ENCODE data around the gene BAG1.

Gene BAG1

DNA sequence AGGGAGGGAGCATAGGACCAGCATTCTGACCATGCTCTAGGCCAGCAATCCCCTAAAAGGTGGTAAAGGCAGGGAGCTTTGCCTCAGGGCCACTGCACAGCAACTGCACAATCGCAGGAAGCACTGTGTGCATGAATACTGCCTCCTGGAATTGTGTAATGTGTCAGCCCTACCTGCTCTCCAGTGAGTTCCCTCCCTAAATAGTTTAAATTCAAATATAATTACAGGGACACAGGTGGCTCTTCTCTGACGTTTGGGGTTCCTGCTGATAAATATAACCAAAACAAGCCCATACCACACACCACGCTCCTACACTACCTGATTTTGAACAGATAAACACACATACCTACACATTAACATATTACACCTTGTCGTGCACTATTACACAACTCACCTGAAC, 9.0 kb downstream of the BAG1 start:
- Histone ChIP-seq H3K9me3 (ENCODE audit: control insufficient read depth, insufficient read depth, low read length) (no peaks in the 10 kb centered on the region), H3F3A (ENCODE audit: control insufficient read depth, insufficient read depth) (0 out of 2 replicates have a peak, but pooled peaks cover 6% of the 10 kb centered on the region), H3K4me2 (ENCODE audit: low read length) (no peak overlapping the region), H3K36me3 (ENCODE audit: control insufficient read depth, low read length) (peaks cover 75% of the 10 kb centered on the region), H3K9me2 (replicated peaks; ENCODE audit: control insufficient read depth, low read length) (no peaks in the 10 kb centered on the region), H3K79me2 (ENCODE audit: control insufficient read depth, low read length) (peaks cover 18% of the 10 kb centered on the region), H3K27me3 (ENCODE audit: control insufficient read depth, low read length) (no peaks in the 10 kb centered on the region), H3K4me1 (ENCODE audit: control insufficient read depth, low read length) (peaks cover 2% of the 10 kb centered on the region; the same call in 1 of the 2 replicates), H3K4me3 (ENCODE audit: low read length) (no peak overlapping the region), H4K20me1 (ENCODE audit: control insufficient read depth, insufficient read depth, low read depth, low read length) (no peaks in the 10 kb centered on the region), H3K27ac (ENCODE audit: low read depth, low read length) (no peak overlapping the region)
- no peak for TF ChIP-seq EZH2phosphoT487 (IDR thresholded peaks at IDR 0.05; ENCODE audit: borderline replicate concordance, low read length)
- TF ChIP-seq, protein P1, sequence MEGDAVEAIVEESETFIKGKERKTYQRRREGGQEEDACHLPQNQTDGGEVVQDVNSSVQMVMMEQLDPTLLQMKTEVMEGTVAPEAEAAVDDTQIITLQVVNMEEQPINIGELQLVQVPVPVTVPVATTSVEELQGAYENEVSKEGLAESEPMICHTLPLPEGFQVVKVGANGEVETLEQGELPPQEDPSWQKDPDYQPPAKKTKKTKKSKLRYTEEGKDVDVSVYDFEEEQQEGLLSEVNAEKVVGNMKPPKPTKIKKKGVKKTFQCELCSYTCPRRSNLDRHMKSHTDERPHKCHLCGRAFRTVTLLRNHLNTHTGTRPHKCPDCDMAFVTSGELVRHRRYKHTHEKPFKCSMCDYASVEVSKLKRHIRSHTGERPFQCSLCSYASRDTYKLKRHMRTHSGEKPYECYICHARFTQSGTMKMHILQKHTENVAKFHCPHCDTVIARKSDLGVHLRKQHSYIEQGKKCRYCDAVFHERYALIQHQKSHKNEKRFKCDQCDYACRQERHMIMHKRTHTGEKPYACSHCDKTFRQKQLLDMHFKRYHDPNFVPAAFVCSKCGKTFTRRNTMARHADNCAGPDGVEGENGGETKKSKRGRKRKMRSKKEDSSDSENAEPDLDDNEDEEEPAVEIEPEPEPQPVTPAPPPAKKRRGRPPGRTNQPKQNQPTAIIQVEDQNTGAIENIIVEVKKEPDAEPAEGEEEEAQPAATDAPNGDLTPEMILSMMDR (IDR thresholded peaks at IDR 0.05; ENCODE audit: low read depth, low read length, poor library complexity, severe bottlenecking) = no peak

DNA sequence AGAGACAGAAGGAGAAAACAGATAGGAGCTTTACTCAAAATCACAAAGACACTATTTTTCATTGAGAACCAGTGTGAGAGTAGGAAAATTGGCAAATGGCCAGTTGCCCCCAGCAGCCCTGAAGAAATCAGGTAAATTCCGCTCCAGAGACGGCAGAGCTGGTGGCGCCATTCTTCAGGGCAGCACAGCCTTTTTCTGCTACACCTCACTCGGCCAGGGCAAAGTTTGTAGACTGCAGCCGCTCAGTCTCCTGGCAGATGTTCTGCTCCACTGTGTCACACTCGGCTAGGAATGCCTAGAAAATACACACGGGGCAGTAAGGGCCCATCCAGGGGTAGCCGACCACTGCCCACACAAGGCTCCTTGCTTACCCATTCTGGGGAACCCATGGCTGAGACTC, 9.5 kb downstream of the BAG1 start:
- Histone ChIP-seq H3K9me2 (replicated peaks; ENCODE audit: control insufficient read depth, low read length) (no peaks in the 10 kb centered on the region), H3K4me3 (ENCODE audit: low read length) (no peak overlapping the region), H3F3A (ENCODE audit: control insufficient read depth, insufficient read depth) (0 out of 2 replicates have a peak, but pooled peaks cover 6% of the 10 kb centered on the region), H3K4me2 (ENCODE audit: low read length) (no peak overlapping the region), H4K20me1 (ENCODE audit: control insufficient read depth, insufficient read depth, low read depth, low read length) (no peaks in the 10 kb centered on the region), H3K4me1 (ENCODE audit: control insufficient read depth, low read length) (peaks cover 6% of the 10 kb centered on the region), H3K36me3 (ENCODE audit: control insufficient read depth, low read length) (peaks cover 70% of the 10 kb centered on the region), H3K27ac (ENCODE audit: low read depth, low read length) (no peak overlapping the region), H3K79me2 (ENCODE audit: control insufficient read depth, low read length) (peaks cover 14% of the 10 kb centered on the region), H3K9me3 (ENCODE audit: control insufficient read depth, insufficient read depth, low read length) (no peaks in the 10 kb centered on the region), H3K27me3 (ENCODE audit: control insufficient read depth, low read length) (no peaks in the 10 kb centered on the region)
- TF ChIP-seq, protein P1 (IDR thresholded peaks at IDR 0.05; ENCODE audit: low read depth, low read length, poor library complexity, severe bottlenecking) = no peak
- TF ChIP-seq EZH2phosphoT487 (IDR thresholded peaks at IDR 0.05; ENCODE audit: borderline replicate concordance, low read length) = no peak

DNA sequence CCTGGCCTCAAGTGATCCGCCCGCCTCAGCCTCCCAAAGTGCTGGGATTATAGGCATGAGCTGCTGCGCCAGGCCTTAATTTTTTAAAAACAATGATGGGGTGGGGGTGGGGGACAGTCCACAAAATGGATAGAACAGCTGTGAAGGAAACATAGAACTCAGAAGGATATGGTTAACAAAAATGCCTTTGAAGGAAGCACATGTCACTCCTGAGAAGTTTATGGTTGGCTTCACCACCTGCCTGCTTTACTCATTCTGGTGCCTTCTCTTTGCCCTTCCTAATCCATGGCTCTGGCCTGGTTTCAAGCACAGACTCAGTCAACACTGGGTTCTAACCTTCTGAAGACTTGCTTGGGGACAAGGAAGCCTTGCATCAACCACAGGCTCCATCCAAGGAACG, 10.3 kb downstream of the BAG1 start:
- TF ChIP-seq, protein P1 (IDR thresholded peaks at IDR 0.05; ENCODE audit: low read depth, low read length, poor library complexity, severe bottlenecking) = no peak
- no peak for TF ChIP-seq EZH2phosphoT487 (IDR thresholded peaks at IDR 0.05; ENCODE audit: borderline replicate concordance, low read length)
- Histone ChIP-seq H3K27ac (ENCODE audit: low read depth, low read length) (no peak overlapping the region), H3K4me3 (ENCODE audit: low read length) (no peak overlapping the region), H3K9me3 (ENCODE audit: control insufficient read depth, insufficient read depth, low read length) (no peaks in the 10 kb centered on the region), H3F3A (ENCODE audit: control insufficient read depth, insufficient read depth) (0 out of 2 replicates have a peak, but pooled peaks cover 6% of the 10 kb centered on the region), H3K9me2 (replicated peaks; ENCODE audit: control insufficient read depth, low read length) (no peaks in the 10 kb centered on the region), H3K4me1 (ENCODE audit: control insufficient read depth, low read length) (peaks cover 14% of the 10 kb centered on the region), H4K20me1 (ENCODE audit: control insufficient read depth, insufficient read depth, low read depth, low read length) (no peaks in the 10 kb centered on the region), H3K79me2 (ENCODE audit: control insufficient read depth, low read length) (peaks cover 7% of the 10 kb centered on the region), H3K27me3 (ENCODE audit: control insufficient read depth, low read length) (no peaks in the 10 kb centered on the region), H3K36me3 (ENCODE audit: control insufficient read depth, low read length) (peaks cover 65% of the 10 kb centered on the region), H3K4me2 (ENCODE audit: low read length) (no peak overlapping the region)
